Transverse colon (tissue), 4 donors: ENCODE data around the gene PXYLP1. TPM values are rescaled to one million over a fixed set of nuclear protein-coding genes. Genes with fewer than 3 reads are reported as not detected.
A peak's percentile ranks its signal among the peaks of the same experiment; 100 is the strongest.

ENCODE experiments used
- DNase-seq: peaks from one replicate; pipeline ENCODE4 v3.0.0-alpha.2; 2019
- H3K27ac ChIP-seq, 4 donors: fragments of 200-600 bp; sonication (generic); 2 replicates each; pipeline ENCODE4 v1.5.1; 2016 to 2018; ENCODE audit warnings: inconsistent platforms in 4 of 4
- H3K27me3 ChIP-seq: fragments of 200-600 bp; sonication (generic); 2 replicates; pipeline ENCODE4 v1.5.1; 2017; ENCODE audit warnings: inconsistent platforms
- H3K36me3 ChIP-seq, 4 donors: fragments of 200-600 bp; sonication (generic); 2 replicates each; pipeline ENCODE4 v1.5.1; 2017 to 2019; ENCODE audit warnings: inconsistent platforms in 4 of 4
- H3K4me1 ChIP-seq, 4 donors: fragments of 200-600 bp; sonication (generic); 2 replicates each; pipeline ENCODE4 v1.5.1; 2017 to 2020; ENCODE audit warnings: inconsistent platforms in 4 of 4
- H3K4me3 ChIP-seq, 4 donors: fragments of 200-600 bp; sonication (generic); 1 replicate in 1 of 4; 2 replicates in 3 of 4; pipeline versions ENCODE4 v1.5.1 to v1.6.1; 2017 to 2019; ENCODE audit warnings: inconsistent platforms in 4 of 4
- H3K9me3 ChIP-seq, 2 donors: fragments of 200-600 bp; sonication (generic); 2 replicates each; pipeline ENCODE4 v1.5.1; 2017 to 2019; ENCODE audit warnings: inconsistent platforms in 2 of 2
- EP300 ChIP-seq: sonication (generic); formaldehyde crosslinking; IDR thresholded peaks from one replicate; pipeline ENCODE4 v1.6.1; 2017; ENCODE audit warnings: antibody characterized with exemption, low read depth
- POLR2A ChIP-seq: fragments of 450-650 bp; IDR thresholded peaks from one replicate; pipeline ENCODE4 v1.6.1; 2016; ENCODE audit warnings: antibody characterized with exemption, mild to moderate bottlenecking, moderate library complexity
- POLR2AphosphoS5 ChIP-seq, 3 donors: sonication (generic); formaldehyde crosslinking; IDR thresholded peaks; one replicate each; pipeline ENCODE4 v1.6.1; 2016; ENCODE audit warnings: antibody characterized with exemption in 3 of 3
- WGBS, 2 donors: methylation state at CpG; one replicate each; pipeline ENCODE4 v1.1.5; 2018; ENCODE audit warnings: low coverage in 1 of 2; 5-methylcytosine and 5-hydroxymethylcytosine counted together
- in situ Hi-C, 4 donors: fragments of 200-750 bp; cut with MboI; loops; one replicate each; pipeline versions ENCODE4 v1.15.0 to v1.15.1; 2017; ENCODE audit warnings: low sequenced_read_pairs in 3 of 4, low pct_ligation_motif_present in 1 of 4, low pct_unique_long_range_greater_than_20kb in 1 of 4
- intact Hi-C: fragments of 100-400 bp; cut with DNase I; formaldehyde crosslinking; loops from one replicate; pipeline ENCODE4 v1.15.1; 2023; ENCODE audit warnings: low total_unique reads
- total RNA-seq, 4 donors: library from RNA; depleted of rRNA; stranded (reverse); fragments of >200 nt; gene quantifications; one replicate each; pipeline ENCODE4 v1.1.0, GENCODE V29; 2016
- TF ChIP-seq, protein P1 (sequence below), 5 experiments: fragments of 200-600 bp in 3 of 5; fragments of 450-650 bp in 2 of 5; sonication (generic) in 3 of 5; IDR thresholded peaks; 1 replicate in 2 of 5; 2 replicates in 3 of 5; pipeline ENCODE4 v1.5.1; 2016 to 2017; ENCODE audit warnings: antibody characterized with exemption in 5 of 5, inconsistent platforms in 3 of 5, mild to moderate bottlenecking in 2 of 5, moderate library complexity in 1 of 5

PXYLP1 gene
- total RNA-seq, 4 donors from 2014 or later = 11.5 to 27.7 (median 12.2) TPM

DNA sequence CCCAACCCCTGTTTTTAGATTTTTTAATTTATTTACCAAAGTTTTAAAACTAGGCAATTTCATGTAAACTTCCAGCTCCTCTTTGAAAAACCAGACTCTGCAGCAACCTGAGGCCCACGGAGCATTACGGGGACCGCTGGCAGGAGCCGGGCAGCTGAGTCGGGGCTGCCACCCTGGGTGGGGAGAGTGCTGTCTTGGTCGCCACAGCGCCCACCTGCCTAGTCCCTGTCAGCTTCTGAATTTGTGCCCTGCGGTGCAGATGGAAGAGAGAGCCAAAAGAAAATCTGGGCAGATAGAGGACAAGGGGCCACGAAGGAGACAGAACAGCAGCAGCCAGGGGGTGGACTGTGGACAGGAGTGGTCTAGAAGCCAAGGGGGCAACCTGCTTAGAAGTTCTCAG is 34.6 kb downstream of the PXYLP1 start:
- H3K27ac ChIP-seq = peak overlapping the region in 1 of 4 donors; percentile 12
- H3K9me3 ChIP-seq = no peaks in the 10 kb centered on the region
- no peaks in the 10 kb centered on the region for H3K36me3 ChIP-seq
- no peaks in the 10 kb centered on the region for H3K4me1 ChIP-seq
- 92 to 98% methylated on average over 8 to 9 of the region's 9 CpGs for whole genome bisulfite sequencing, 2 donors
- TF ChIP-seq POLR2A (no peak), POLR2AphosphoS5 (IDR thresholded peaks at IDR 0.05) (no peak), EP300 (no peak)
- TF ChIP-seq, protein P1, sequence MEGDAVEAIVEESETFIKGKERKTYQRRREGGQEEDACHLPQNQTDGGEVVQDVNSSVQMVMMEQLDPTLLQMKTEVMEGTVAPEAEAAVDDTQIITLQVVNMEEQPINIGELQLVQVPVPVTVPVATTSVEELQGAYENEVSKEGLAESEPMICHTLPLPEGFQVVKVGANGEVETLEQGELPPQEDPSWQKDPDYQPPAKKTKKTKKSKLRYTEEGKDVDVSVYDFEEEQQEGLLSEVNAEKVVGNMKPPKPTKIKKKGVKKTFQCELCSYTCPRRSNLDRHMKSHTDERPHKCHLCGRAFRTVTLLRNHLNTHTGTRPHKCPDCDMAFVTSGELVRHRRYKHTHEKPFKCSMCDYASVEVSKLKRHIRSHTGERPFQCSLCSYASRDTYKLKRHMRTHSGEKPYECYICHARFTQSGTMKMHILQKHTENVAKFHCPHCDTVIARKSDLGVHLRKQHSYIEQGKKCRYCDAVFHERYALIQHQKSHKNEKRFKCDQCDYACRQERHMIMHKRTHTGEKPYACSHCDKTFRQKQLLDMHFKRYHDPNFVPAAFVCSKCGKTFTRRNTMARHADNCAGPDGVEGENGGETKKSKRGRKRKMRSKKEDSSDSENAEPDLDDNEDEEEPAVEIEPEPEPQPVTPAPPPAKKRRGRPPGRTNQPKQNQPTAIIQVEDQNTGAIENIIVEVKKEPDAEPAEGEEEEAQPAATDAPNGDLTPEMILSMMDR (IDR thresholded peaks at IDR 0.05) = no peak
- H3K4me3 ChIP-seq = no peak overlapping the region
- intact Hi-C loops = no loop called here
- no peaks in the 10 kb centered on the region for H3K27me3 ChIP-seq
- DNase-seq = no peak
- in situ Hi-C loops = no loop called here

DNA sequence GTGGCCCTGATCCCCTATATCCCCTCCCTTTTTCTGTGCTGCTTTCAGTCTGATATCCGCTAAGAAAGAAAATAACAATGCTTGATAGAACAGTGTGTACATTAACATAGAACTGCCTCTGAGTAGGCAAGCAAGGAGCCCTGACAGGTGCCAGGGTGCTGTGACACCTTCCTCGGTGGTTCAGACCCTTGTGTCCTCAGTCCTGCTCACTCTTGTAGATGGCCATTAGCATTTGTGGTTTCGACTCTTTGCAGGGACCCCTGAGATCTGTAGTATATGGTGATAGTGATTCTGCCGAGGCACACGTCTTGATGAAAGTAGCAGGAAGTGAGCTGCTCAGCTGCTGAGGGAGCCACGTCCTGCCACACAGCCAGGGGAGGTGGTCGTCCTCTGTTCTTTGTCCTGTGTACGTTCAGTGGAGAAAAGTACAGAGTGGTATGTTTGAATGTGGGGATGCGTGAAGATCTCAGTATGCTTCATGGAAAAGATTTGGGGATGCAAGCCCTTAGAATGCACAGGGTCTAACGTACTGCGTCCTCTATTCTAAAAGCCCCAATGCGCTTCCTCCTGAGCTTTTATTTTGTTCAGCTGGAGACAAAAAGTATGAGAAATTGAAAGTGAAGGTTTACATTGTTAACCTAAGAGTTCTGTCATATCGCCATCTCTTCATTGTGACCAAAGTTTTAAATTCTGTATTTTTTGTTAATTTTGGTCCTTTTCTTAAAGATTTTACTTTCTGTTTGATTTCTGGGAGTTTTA is 35.4 kb downstream of the PXYLP1 start:
- peak overlapping the region in 1 of 4 donors; percentile 43 for H3K27ac ChIP-seq
- H3K4me1 ChIP-seq = no peaks in the 10 kb centered on the region
- 59 to 67% methylated on average over 5 to 13 of the region's 13 CpGs for WGBS, 2 donors
- DNase-seq = no peak
- no peak for TF ChIP-seq EP300
- peak; percentile 28 for TF ChIP-seq POLR2A
- intact Hi-C loops (no loop called here), in situ Hi-C loops (no loop called here)
- no peaks in the 10 kb centered on the region for H3K27me3 ChIP-seq
- peak overlapping the region in 1 of 4 donors; percentile 32 for H3K4me3 ChIP-seq
- H3K9me3 ChIP-seq = no peaks in the 10 kb centered on the region
- no peaks in the 10 kb centered on the region for H3K36me3 ChIP-seq

DNA sequence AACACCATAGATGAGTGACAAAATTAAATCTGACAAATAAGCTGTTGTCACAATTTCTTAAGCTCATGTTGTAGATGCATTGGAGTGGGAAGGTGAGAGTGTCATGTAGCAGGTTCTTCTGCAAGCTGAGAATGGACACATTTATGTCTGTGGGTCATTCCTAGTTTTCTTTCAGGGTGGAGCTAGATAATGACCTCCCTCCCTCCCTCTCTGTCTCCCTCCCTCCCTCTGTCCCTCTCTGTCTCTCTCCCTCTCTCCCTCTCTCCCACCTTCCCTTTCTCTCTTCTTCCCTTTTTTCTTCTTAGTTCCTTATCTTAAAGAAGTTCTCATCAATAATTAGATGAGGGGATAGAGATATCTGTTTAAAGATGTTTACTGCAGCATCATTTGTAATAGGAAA is 36.0 kb downstream of the PXYLP1 start:
- Histone ChIP-seq H3K36me3 (no peaks in the 10 kb centered on the region), H3K27ac (peak overlapping the region in 1 of 4 donors; percentile 43), H3K27me3 (no peaks in the 10 kb centered on the region), H3K9me3 (no peaks in the 10 kb centered on the region), H3K4me3 (no peak overlapping the region), H3K4me1 (no peaks in the 10 kb centered on the region)
- in situ Hi-C loops = no loop called here
- intact Hi-C loops = no loop called here
- no peak for TF ChIP-seq POLR2A
- TF ChIP-seq EP300 = no peak
- no peak for TF ChIP-seq POLR2AphosphoS5 (IDR thresholded peaks at IDR 0.05)
- TF ChIP-seq, protein P1 (IDR thresholded peaks at IDR 0.05) = no peak
- no peak for DNase-seq

DNA sequence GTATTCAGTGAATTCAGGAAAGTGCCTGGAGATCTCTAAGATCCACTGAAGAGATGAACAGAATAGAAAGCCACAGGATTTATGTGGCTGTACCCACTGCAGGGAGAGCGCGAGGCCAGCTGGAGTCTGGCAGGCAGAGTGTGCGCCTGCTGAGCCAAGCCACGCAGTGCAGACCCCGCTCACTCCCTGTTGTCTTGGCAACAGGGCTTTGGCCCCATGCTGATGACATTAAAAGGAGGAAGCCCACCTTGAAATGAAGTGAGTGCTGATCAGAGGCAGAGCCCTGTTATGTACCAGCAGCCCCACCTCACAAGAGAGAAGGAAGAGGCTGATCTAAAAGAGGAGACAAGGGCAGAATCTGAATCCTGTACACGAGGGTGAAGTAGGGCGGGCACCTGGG is 36.7 kb downstream of the PXYLP1 start:
- intact Hi-C loops = no loop called here
- Histone ChIP-seq H3K9me3 (no peaks in the 10 kb centered on the region), H3K36me3 (no peaks in the 10 kb centered on the region), H3K4me1 (no peaks in the 10 kb centered on the region), H3K27ac (no peak overlapping the region), H3K4me3 (no peak overlapping the region), H3K27me3 (no peaks in the 10 kb centered on the region)
- WGBS, 2 donors = 80 to 93% methylated on average over 1 to 7 of the region's 7 CpGs
- in situ Hi-C loops = no loop called here
- DNase-seq = no peak
- TF ChIP-seq EP300 = no peak
- TF ChIP-seq, protein P1 (IDR thresholded peaks at IDR 0.05) = no peak
- TF ChIP-seq POLR2A = no peak
- no peak for TF ChIP-seq POLR2AphosphoS5 (IDR thresholded peaks at IDR 0.05)

DNA sequence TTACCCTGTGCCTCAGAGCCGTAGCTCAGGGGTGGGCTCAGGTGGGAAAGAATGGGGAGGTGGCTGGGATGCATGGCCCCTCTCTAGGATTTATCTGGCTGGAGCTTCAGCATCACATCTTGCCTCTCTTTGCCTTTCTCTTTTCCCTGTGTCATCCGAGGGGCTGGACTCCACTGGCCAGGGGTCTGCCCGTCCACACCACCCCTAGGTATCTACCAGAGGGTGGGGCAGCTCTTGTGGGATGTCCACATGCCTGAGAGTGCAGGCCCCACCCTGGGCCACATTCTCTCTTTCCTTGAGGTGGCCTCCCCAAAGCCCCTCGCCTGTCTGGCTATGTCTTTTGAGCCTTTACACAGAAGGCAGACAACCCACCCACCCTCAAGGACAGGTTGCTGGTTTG is 37.2 kb downstream of the PXYLP1 start:
- in situ Hi-C loops = no loop called here
- no peak overlapping the region for H3K27ac ChIP-seq

More for the DNA sequence above, 37.2 kb downstream of the PXYLP1 start:
- no peak for DNase-seq
- TF ChIP-seq POLR2AphosphoS5 (IDR thresholded peaks at IDR 0.05) (no peak), EP300 (no peak), POLR2A (no peak)
- TF ChIP-seq, protein P1 (IDR thresholded peaks at IDR 0.05) = no peak
- no peaks in the 10 kb centered on the region for H3K9me3 ChIP-seq
- no peaks in the 10 kb centered on the region for H3K36me3 ChIP-seq
- 92 to 94% methylated on average over 2 to 4 of the region's 4 CpGs for WGBS, 2 donors
- intact Hi-C loops = no loop called here
- no peaks in the 10 kb centered on the region for H3K27me3 ChIP-seq
- H3K4me1 ChIP-seq = no peaks in the 10 kb centered on the region
- H3K4me3 ChIP-seq = no peak overlapping the region
